Measurements from ENCODE around the gene MYH4.

Gene MYH4

DNA sequence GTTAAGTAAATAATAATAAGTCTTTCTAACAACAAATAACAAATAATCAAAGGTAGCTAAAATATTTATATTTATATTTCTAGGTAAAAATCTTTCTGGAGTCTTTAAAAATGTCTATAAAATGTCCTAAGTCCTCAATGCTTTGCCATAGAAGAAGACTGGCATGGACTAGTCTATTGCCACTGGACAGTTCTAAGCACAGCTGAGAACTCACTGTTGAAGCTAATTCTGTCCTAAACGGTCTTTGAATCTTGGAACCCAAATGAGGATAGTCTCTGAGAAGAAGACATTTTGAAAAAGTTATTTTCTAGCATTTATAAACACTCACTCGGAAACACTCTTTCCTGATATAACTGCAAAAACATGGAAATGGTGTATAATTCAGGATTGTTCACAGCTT lies 48.1 kb downstream of the MYH4 start:
- FAIRE-seq, result no peak

DNA sequence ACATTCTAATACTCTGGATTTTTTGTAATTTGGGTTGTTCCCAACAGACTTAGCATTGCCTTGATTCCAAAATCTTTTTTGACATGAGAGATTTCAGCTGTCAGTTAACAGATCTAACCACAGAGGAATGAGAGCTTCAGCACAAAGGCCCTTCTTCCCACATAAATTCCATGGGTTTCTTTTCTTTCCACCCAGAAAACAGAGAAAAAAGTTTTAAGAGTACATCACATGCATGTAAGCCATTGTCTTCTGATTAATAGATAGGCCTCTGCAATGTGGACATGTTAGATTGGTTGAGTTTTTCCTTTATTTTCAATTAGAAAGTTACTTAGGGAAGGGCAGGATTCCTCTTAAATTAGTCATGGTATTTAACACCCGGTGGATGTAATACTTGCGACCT lies 48.5 kb downstream of the MYH4 start:
- no peak for FAIRE-seq

DNA sequence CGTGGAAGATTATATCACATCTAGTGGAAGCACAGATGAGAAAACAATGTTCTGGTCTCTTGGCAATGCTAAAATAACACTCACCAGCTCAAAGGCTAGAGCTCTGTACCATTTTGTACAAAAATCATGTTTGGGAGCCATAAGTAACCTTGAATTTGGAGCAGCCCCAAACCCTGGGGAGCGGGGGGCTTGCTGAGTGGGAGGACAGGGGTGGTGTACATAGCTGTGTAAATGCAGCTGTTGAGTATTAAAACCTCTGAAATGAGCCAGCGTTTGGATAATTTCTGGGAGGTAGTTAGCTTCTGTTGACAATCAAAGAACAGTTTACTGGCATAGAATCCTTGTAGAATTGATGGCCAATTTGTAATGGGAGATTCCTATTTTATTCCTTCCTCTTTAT lies 51.9 kb downstream of the MYH4 start:
- FAIRE-seq, result no peak

DNA sequence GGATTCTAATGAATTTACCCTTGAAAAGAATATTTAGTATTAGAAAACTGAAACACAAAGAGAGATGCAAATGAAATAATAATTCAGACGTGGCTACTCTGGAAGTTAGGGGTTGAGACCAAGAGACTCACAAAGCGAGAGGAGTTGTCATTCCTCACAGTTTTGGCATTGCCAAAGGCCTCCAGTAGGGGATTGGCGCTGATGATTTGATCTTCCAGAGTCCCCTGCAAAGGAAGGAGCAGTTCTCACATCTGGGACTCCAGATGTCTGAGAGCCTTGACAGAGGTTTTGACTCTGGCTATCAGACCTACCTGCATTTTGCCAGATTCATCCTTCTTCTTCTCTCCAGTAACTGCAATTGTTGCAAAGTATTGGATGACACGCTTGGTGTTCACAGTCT lies 54.2 kb downstream of the MYH4 start:
- FAIRE-seq, result no peak

DNA sequence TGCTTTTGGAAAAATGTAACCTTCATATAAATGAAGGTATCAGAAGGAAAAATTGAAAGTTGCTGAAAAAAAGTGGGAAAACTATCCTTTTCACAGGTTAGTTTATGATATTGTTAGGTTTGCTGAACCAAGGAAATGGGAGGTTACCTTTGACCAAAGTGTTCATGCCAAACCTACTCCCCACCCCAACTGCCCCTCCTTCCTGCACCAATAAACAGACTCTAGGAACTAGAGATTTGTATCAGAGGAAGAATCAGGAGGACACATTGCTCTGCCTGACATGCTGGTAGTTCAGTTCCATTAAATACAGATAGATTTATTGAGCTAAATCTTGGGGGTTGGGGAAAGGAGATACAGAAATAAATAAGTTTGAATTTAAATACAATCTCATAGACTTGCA lies 65.8 kb downstream of the MYH4 start:
- FAIRE-seq, result no peak

DNA sequence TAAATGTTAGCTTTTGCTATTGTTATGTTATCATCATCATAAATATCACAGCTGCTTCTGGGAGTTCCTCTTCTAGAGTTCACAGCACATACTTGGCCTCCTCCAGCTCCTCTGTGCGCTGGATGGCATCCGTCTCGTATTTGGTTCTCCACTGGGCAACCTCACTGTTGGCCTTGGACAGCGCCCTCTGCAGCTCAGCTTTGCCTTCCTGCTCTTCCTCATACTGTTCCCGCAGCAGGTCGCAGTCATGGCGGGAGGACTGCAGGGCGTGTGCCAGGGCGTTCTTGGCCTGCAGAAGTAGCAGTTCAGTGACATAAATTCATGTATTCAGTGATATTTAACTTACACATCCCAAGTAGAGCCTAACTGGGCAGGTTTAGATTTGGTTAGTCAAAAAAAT lies 71.0 kb downstream of the MYH4 start:
- FAIRE-seq, result no peak

DNA sequence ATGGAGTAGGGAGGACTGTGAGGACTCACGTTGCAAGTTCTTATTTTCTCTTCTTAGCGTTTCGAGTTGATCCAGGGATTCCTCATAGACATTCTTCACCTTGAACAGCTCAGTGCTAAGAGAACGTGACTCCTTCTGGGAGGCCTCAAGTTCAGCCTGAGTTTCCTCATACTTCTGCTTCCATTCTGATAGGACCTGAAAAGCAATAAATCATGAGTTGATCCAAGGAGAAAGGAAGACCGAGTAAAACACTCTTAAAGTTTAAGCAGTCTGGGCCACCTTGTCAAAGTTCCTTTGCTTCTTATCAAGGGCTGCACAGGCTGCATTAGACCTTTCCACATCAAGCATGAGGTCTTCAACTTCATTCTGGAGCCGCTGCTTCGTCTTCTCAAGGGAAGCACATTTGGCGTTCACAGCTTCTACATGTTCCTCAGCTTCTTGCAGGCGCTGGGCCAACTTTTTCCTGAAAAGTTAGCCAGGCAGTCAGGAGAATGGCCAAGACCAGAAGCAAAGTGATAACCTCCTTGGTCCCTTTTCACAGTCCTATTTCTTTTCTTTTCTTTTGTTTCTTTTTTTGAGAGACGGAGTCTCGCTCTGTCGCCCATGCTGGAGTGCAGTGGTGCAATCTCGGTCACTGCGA lies 72.7 kb downstream of the MYH4 start:
- FAIRE-seq, result no peak

DNA sequence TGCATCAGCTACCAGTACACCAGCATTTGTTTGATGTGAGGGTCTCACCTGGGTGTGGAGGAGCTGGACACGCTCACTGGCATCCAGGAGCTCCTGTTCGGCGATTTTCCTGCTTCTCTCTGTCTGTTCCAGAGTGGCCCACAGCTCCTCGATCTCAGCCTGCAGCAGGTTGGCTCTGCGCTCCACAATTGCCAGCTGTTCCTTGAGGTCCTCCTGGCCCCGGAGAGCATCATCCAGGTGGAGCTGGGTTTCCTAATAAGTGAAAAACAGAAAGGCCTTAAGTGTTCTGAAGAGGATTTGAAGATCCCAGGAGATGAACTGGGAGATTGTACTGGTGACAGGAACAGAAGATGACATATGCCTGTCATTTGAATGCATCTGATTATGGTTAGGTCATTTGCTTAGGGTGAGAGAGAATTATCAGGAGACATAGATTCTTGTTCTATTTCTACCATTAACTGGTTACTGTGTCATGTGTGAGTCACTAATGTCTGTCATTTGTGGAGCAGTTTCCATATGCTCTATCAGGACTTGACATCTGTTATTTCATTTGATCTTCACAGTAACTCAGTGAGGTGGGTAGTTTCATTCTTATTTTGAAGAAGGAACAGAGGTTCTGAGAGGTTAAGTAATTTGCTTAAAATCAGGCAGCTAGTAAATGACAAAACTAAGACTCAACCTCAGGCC lies 75.0 kb downstream of the MYH4 start:
- no peak for FAIRE-seq

Data from A204.1 (cell line).